ENCODE measurements around the gene SPACDR.
"Not testable (repeated sequence)": the region's sequence is repeated elsewhere in the genome, so short reads cannot be mapped to it uniquely, and the experiment has no call there.

Gene SPACDR

GRCh38 chr7:100441641-100442535 lies 22.2 kb downstream of the SPACDR start:
- Mint-ChIP-seq H3K4me1 (ENCODE audit: low read depth) (peaks cover 16% of the 10 kb centered on the region), H3K27me3 (ENCODE audit: low read depth) (no peaks in the 10 kb centered on the region), H3K36me3 (ENCODE audit: low read depth) (no peaks in the 10 kb centered on the region), H3K4me3 (no peak overlapping the region), H3K27ac (peak overlapping the region; percentile 38), H3K9me3 (no peaks in the 10 kb centered on the region)
- no peak for DNase-seq (ENCODE audit: low spot score)

GRCh38 chr7:100439244-100439643 lies 24.8 kb downstream of the SPACDR start:
- H3K27me3 Mint-ChIP-seq (ENCODE audit: low read depth); DNase-seq (ENCODE audit: low spot score); H3K27ac Mint-ChIP-seq; H3K9me3 Mint-ChIP-seq; H3K4me3 Mint-ChIP-seq: not testable (repeated sequence)
- Mint-ChIP-seq H3K4me1 (ENCODE audit: low read depth) (peaks cover 15% of the 10 kb centered on the region), H3K36me3 (ENCODE audit: low read depth) (peaks cover 17% of the 10 kb centered on the region)

DNA sequence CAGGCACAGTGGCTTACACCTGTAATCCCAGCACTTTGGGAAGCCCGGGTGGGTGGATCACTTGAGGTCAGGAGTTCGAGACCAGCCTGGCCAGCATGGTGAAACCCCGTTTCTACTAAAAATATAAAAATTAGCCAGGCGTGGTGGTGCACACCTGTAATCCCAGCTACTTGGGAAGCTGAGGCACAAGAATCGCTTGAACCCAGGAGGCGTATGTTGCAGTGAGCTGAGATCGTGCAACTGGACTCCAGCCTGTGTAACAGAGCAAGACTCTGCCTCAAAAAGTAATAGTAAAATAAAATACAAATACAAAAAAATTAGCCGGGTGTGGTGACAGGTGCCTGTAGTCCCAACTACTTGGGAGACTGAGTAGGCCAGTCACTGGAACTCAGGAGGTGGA lies 25.3 kb downstream of the SPACDR start:
- not testable (repeated sequence) for DNase-seq (ENCODE audit: low spot score); H3K27ac Mint-ChIP-seq; H3K27me3 Mint-ChIP-seq (ENCODE audit: low read depth); H3K4me3 Mint-ChIP-seq; H3K9me3 Mint-ChIP-seq
- Mint-ChIP-seq H3K4me1 (ENCODE audit: low read depth) (peaks cover 18% of the 10 kb centered on the region), H3K36me3 (ENCODE audit: low read depth) (peaks cover 22% of the 10 kb centered on the region)

DNA sequence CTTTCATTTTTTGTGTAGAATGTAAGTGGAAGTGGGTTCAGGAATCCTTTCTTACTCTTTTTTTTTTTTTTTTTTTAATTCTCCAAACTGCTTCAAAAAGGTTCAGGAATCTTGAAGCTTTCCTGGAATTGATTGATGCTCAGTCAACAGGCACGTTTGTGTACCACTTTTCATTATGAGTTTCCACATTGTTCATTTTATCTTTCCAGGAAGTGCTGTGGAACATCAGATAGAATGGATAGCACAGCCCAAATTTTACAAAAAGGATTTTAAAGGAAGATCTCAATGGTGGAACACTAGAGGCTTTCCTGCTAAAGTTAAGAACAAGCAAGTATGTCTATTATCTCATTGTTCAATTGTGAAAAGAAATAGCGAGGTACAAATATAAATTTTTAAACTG lies 25.9 kb downstream of the SPACDR start:
- DNase-seq (ENCODE audit: low spot score) = no peak
- H3K27me3 Mint-ChIP-seq (ENCODE audit: low read depth) = no peaks in the 10 kb centered on the region
- no peaks in the 10 kb centered on the region for H3K9me3 Mint-ChIP-seq
- H3K4me1 Mint-ChIP-seq (ENCODE audit: low read depth) = peaks cover 22% of the 10 kb centered on the region
- H3K4me3 Mint-ChIP-seq = no peak overlapping the region
- H3K36me3 Mint-ChIP-seq (ENCODE audit: low read depth) = peaks cover 28% of the 10 kb centered on the region
- H3K27ac Mint-ChIP-seq = peak overlapping the region; percentile 2

GRCh38 chr7:100437150-100438100 lies 26.6 kb downstream of the SPACDR start:
- DNase-seq (ENCODE audit: low spot score) = no peak
- no peaks in the 10 kb centered on the region for H3K27me3 Mint-ChIP-seq (ENCODE audit: low read depth)
- H3K27ac Mint-ChIP-seq = peak overlapping the region; percentile 26
- H3K9me3 Mint-ChIP-seq = no peaks in the 10 kb centered on the region
- H3K4me3 Mint-ChIP-seq = peak overlapping the region; percentile 38
- peaks cover 35% of the 10 kb centered on the region for H3K36me3 Mint-ChIP-seq (ENCODE audit: low read depth)
- H3K4me1 Mint-ChIP-seq (ENCODE audit: low read depth) = peaks cover 27% of the 10 kb centered on the region

GRCh38 chr7:100435401-100436304 lies 28.4 kb downstream of the SPACDR start:
- Mint-ChIP-seq H3K27me3 (ENCODE audit: low read depth) (no peaks in the 10 kb centered on the region), H3K4me3 (peak overlapping the region; percentile 97), H3K27ac (peak overlapping the region; percentile 98), H3K4me1 (ENCODE audit: low read depth) (peaks cover 37% of the 10 kb centered on the region), H3K36me3 (ENCODE audit: low read depth) (peaks cover 46% of the 10 kb centered on the region), H3K9me3 (no peaks in the 10 kb centered on the region)
- no peak for DNase-seq (ENCODE audit: low spot score)

- Mint-ChIP-seq H3K4me3 (peak overlapping the region; percentile 87), H3K27ac (peak overlapping the region; percentile 91), H3K36me3 (ENCODE audit: low read depth) (peaks cover 48% of the 10 kb centered on the region), H3K4me1 (ENCODE audit: low read depth) (peaks cover 37% of the 10 kb centered on the region), H3K27me3 (ENCODE audit: low read depth) (peaks cover under 1% of the 10 kb centered on the region), H3K9me3 (no peaks in the 10 kb centered on the region)
- DNase-seq (ENCODE audit: low spot score) = no peak
These were observed 29.5 kb downstream of the SPACDR start for GRCh38 chr7:100434297-100435144.

DNA sequence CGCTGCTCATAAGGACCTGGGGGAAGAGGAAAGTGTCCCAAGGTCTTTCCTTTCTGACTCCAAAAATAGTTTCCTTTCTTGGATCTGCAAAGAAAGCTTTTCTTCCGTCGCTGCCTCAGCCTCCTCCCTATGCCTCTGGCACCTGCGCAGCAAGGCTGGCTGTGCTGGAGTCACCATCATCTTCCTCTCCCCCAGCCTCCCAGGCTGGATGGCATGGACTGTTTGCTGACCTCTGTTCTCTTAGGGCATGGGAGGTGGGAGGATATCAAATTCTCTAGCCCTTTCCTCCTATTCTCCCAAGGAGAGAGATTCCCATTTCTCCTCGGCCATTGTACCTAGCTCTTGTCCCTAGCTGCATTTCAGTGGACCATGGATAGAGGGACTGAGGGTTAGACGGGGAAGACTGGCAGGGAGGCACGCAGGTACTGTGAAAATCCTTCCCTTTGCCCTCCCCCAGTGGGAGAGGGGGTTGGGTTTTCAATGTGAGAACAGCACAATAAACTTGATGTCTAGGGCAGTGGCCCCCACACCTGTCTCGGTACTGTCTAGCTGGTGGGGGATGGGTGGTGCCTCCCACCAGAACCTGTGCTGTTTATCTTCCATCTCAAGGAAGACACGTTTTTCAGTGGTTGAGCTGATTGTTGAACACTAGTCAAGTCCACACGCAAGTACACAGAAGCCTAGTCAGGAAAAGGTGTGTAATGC lies 30.3 kb downstream of the SPACDR start:
- Mint-ChIP-seq H3K27ac (peak overlapping the region; percentile 91), H3K4me3 (peak overlapping the region; percentile 87), H3K4me1 (ENCODE audit: low read depth) (peaks cover 37% of the 10 kb centered on the region), H3K9me3 (no peaks in the 10 kb centered on the region), H3K27me3 (ENCODE audit: low read depth) (peaks cover 5% of the 10 kb centered on the region), H3K36me3 (ENCODE audit: low read depth) (peaks cover 50% of the 10 kb centered on the region)
- no peak for DNase-seq (ENCODE audit: low spot score)

DNA sequence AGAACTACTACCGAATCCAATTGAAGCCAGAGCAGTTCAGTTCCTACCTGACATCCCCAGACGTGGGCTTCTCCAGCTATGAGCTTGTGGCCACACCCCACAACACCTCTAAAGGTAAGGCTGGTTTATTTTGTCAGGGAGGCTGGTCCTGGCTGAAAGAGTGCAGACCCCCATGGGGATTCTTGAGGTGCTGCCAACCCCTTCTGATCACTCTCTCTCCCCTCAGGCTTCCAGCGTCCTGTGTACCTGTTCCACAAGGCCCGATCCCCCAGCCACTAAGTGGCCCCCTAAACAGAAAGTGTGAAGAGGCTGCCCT lies 30.8 kb downstream of the SPACDR start:
- DNase-seq (ENCODE audit: low spot score) = no peak
- Mint-ChIP-seq H3K4me1 (ENCODE audit: low read depth) (peaks cover 42% of the 10 kb centered on the region), H3K27me3 (ENCODE audit: low read depth) (peaks cover 9% of the 10 kb centered on the region), H3K9me3 (no peaks in the 10 kb centered on the region), H3K27ac (peak overlapping the region; percentile 41), H3K36me3 (ENCODE audit: low read depth) (peaks cover 50% of the 10 kb centered on the region), H3K4me3 (no peak overlapping the region)

DNA sequence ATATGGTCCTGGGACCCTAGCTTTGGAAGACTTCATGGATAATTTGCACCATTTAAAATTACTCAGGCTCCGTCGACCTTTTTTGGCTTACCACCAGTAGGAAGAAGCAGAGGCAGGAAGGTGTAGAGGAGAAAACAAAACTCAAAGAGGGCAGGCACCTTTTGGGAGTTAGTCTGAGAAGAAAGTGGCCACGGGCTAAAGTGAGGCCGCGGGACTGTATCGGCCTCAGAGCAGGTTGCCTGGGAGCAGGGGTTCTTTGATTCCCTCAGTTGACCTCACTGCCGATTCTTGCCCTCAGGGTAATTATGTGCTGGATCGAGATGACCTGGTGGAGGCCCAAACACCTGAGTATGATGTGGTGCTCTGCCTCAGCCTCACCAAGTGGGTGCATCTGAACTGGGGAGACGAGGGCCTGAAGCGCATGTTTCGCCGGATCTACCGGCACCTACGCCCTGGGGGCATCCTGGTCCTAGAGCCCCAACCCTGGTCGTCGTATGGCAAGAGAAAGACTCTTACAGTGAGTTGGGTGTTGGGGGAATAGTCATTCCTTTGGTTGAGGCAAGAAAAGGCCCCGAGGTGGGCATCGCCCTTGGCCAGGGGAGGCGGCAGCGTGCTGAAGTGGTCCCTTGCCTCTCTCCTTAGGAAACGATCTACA lies 31.3 kb downstream of the SPACDR start:
- Mint-ChIP-seq H3K9me3 (peaks cover 4% of the 10 kb centered on the region), H3K36me3 (ENCODE audit: low read depth) (peaks cover 50% of the 10 kb centered on the region), H3K4me3 (peak overlapping the region; percentile 94), H3K4me1 (ENCODE audit: low read depth) (peaks cover 42% of the 10 kb centered on the region), H3K27ac (peak overlapping the region; percentile 65), H3K27me3 (ENCODE audit: low read depth) (peaks cover 14% of the 10 kb centered on the region)
- DNase-seq (ENCODE audit: low spot score) = no peak

GRCh38 chr7:100432053-100432452 lies 32.0 kb downstream of the SPACDR start:
- Mint-ChIP-seq H3K27me3 (ENCODE audit: low read depth) (peaks cover 15% of the 10 kb centered on the region), H3K9me3 (peaks cover 4% of the 10 kb centered on the region), H3K4me3 (peak overlapping the region; percentile 94), H3K4me1 (ENCODE audit: low read depth) (peaks cover 42% of the 10 kb centered on the region), H3K36me3 (ENCODE audit: low read depth) (peaks cover 50% of the 10 kb centered on the region), H3K27ac (peak overlapping the region; percentile 69)
- no peak for DNase-seq (ENCODE audit: low spot score)

DNA sequence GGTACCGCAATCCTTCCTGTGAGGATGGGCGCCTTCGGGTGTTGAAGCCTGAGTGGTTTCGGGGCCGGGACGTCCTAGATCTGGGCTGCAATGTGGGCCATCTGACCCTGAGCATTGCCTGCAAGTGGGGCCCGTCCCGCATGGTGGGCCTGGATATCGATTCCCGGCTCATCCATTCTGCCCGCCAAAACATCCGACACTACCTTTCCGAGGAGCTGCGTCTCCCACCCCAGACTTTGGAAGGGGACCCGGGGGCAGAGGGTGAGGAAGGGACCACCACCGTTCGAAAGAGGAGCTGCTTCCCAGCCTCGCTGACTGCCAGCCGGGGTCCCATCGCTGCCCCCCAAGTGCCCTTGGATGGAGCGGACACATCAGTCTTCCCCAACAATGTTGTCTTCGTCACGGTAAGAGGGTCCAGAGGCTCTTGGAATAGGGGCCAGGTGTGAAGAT lies 32.7 kb downstream of the SPACDR start:
- Mint-ChIP-seq H3K4me3 (peak overlapping the region; percentile 94), H3K27me3 (ENCODE audit: low read depth) (peaks cover 17% of the 10 kb centered on the region), H3K4me1 (ENCODE audit: low read depth) (peaks cover 42% of the 10 kb centered on the region), H3K36me3 (ENCODE audit: low read depth) (peaks cover 48% of the 10 kb centered on the region), H3K27ac (peak overlapping the region; percentile 69), H3K9me3 (peaks cover 4% of the 10 kb centered on the region)
- no peak for DNase-seq (ENCODE audit: low spot score)

Measured in T-helper 2 cell treated with Interferon-gamma antibody and Interleukin-4, amounts not matched to agents 5 μg/mL and 100 μg/mL, for 36 hours (primary cell).